Epithelial cell of esophagus (primary cell): ENCODE data around the gene CLSTN2.

Experiments
- DNase-seq: peaks from one replicate; pipeline ENCODE4 v3.0.0; 2010; ENCODE audit warnings: low read depth
- H3K4me3 ChIP-seq: 2 replicates; pipeline ENCODE4 v1.5.1; 2011; ENCODE audit warnings: mild to moderate bottlenecking, low read length, control low read depth
- CTCF ChIP-seq: IDR thresholded peaks from 2 replicates; pipeline ENCODE4 v1.5.1; 2011; ENCODE audit warnings: low read depth, mild to moderate bottlenecking, low read length, control low read depth, inconsistent platforms; ENCODE audit not compliant: insufficient read depth; ENCODE audit errors: missing control alignments

CLSTN2 gene

DNA sequence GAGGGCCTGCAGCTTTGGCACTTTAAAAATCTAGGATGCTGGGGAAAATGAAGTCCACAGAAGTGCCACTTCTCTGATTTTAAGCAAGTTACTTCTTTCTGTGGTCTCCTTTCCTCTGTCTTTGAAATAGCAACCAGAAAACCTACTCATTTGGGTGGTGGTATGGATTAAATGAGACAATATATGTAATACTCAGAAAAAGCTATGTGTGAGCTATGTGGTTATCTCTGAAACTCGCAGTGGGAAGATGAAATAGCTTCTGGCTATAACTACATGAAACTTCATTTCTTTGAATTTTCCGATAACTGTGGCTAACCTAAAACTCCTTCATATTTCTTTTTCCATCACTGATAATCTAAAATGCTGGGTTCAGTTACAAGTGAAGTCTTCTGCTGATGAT, 368.9 kb downstream of the CLSTN2 start:
- no peak for DNase-seq
- H3K4me3 ChIP-seq: no peak overlapping the region
- TF ChIP-seq CTCF: no peak

DNA sequence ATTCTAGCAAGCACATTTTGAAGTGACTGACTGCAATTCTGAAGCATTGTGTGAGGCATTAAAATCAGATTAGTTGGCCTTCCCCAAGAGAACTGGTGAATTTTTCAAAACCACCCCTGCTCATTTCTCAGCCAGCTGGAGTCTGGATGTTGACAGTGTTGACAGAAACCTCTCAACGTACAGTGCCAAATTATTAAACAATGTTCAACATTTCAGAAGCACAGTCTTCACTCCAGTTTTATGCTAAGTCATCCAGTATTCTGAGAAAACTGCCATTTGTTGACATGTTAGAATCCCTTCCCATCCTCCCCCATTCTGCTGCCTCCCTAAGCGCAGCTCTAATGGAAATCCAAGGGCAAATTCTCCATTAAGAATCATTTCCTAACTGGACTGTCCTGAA, 373.6 kb downstream of the CLSTN2 start:
- no peak overlapping the region for H3K4me3 ChIP-seq
- TF ChIP-seq CTCF: no peak
- no peak for DNase-seq

DNA sequence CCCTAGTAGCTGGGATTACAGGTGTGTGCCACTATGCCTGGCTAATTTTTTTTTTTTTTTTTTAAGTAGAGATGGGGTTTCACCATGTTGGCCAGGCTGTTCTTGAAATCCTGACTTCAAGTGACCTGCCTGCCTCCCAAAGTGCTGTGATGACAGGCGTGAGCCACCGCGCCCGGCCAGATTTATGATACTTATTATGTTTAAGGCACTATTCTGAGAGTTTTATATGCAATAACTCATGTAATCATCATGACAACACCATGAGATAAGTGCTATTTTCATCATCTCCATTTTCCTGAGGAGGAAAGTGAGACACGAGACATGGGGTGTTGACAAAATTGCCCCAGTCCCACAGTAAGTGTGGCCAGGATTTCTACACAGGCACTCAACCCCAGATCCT, 376.4 kb downstream of the CLSTN2 start:
- TF ChIP-seq CTCF: no peak
- no peak overlapping the region for H3K4me3 ChIP-seq
- no peak for DNase-seq

DNA sequence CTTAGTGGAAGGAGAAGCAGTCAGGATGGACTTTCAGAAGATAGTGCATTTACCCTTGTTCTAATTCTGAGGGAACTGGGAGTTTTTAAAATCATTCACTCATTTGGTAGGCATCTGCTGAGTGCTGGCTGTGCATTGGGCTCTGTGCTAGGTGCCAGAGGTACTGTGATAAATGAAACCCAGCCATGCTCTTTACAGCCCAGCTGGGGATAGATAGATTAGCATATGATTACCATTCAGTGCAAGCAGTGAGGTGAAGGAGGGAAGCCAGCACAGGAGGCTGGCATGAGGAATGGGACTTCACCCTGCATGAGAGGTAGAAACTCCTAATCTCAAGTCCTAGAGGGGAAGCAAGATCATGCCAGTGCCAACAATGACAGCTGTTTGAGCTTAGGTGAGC, 381.0 kb downstream of the CLSTN2 start:
- no peak for TF ChIP-seq CTCF
- DNase-seq: no peak
- no peak overlapping the region for H3K4me3 ChIP-seq

DNA sequence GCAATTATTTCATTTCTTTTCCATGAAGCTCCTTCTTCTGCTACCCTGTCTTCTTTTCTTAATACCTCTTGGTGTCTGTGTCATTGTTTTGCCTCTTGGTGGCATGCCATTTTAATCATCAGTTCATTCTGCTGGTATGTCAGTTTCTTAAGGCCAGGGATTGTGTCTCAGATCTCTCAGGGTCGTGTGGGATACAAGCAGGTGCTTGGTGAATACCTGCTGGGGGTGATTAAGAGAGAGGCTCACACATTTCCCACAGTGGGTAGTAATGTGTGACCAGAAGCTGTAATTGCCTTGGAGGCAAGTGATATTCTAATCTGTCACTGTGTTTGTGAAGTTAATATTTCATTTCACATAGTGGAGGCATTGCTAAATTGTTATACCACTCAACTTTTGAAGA, 381.5 kb downstream of the CLSTN2 start:
- TF ChIP-seq CTCF: no peak
- no peak overlapping the region for H3K4me3 ChIP-seq
- no peak for DNase-seq

DNA sequence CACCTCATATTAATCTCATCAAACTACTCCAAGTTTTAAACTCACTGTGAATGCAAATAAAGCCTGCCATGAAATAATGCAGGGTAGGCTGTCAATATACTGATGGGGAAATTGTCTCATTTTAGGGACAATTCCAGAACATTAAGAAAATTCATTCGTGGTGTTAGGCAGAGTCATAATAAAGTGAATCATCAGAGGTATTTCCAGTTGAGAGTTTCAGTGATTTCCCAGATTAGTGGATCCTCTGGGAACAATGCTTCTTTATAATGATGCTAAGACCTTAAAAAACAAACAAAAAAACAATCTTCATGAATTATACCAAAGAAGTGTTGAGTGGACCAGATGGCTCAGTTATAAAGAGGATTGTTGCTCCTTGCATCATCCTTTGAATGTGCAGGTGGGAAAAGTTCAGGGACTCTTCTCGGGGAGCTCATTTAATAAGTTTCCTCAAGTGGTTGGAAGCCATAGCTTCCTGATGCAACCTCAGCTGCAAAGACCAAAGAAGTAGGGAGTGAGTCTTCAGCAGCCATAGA, 381.9 kb downstream of the CLSTN2 start:
- no peak overlapping the region for H3K4me3 ChIP-seq
- TF ChIP-seq CTCF: no peak
- DNase-seq: no peak

DNA sequence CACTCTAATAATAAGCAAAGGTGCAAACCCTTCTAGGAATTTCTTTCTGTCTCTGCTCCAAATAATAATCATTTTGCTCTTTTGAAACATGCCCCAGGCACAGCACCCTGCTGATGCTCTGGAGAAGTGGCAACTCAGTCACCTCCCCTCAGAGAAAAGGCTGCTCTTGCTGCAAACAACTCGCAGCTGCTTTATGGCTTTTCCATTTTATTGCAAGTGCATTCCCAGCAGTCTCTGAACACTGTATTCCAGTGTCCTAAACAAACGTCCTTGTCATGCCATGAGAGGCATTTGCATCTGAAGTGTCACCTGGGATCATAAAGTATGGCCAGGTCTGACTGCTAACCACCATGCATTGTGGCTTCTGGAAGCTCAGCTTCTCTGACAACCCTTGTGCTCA, 384.8 kb downstream of the CLSTN2 start:
- TF ChIP-seq CTCF: no peak

More for the DNA sequence above, 384.8 kb downstream of the CLSTN2 start:
- DNase-seq: no peak
- H3K4me3 ChIP-seq: no peak overlapping the region
